IPS-20b (cell line): ENCODE measurements around the gene UNCX.

Experiments used
- H3K27ac ChIP-seq: one replicate; pipeline ENCODE4 v1.5.1; 2013; ENCODE audit warnings: low read length
- H3K27me3 ChIP-seq: 2 replicates; pipeline ENCODE4 v1.6.1; 2013; ENCODE audit warnings: mild to moderate bottlenecking, low read length, inconsistent platforms; ENCODE audit not compliant: insufficient read depth
- H3K36me3 ChIP-seq: 2 replicates; pipeline ENCODE4 v1.6.1; 2013; ENCODE audit warnings: low read depth, mild to moderate bottlenecking, inconsistent platforms, low read length, moderate library complexity; ENCODE audit not compliant: insufficient read depth
- H3K4me1 ChIP-seq: 2 replicates; pipeline ENCODE4 v1.6.1; 2013; ENCODE audit warnings: mild to moderate bottlenecking, control low read depth, inconsistent platforms, low read length, moderate library complexity; ENCODE audit not compliant: insufficient read depth
- H3K4me3 ChIP-seq: 2 replicates; pipeline ENCODE4 v1.5.1; 2013; ENCODE audit warnings: mild to moderate bottlenecking, low read length, inconsistent platforms
- H3K9ac ChIP-seq: 2 replicates; pipeline ENCODE4 v1.6.1; 2013; ENCODE audit warnings: low read depth, mild to moderate bottlenecking, inconsistent platforms, low read length, moderate library complexity
- H3K9me3 ChIP-seq: 2 replicates; pipeline ENCODE4 v1.6.1; 2013; ENCODE audit warnings: mild to moderate bottlenecking, low read depth, low read length, inconsistent platforms; ENCODE audit not compliant: insufficient read depth

UNCX gene

DNA sequence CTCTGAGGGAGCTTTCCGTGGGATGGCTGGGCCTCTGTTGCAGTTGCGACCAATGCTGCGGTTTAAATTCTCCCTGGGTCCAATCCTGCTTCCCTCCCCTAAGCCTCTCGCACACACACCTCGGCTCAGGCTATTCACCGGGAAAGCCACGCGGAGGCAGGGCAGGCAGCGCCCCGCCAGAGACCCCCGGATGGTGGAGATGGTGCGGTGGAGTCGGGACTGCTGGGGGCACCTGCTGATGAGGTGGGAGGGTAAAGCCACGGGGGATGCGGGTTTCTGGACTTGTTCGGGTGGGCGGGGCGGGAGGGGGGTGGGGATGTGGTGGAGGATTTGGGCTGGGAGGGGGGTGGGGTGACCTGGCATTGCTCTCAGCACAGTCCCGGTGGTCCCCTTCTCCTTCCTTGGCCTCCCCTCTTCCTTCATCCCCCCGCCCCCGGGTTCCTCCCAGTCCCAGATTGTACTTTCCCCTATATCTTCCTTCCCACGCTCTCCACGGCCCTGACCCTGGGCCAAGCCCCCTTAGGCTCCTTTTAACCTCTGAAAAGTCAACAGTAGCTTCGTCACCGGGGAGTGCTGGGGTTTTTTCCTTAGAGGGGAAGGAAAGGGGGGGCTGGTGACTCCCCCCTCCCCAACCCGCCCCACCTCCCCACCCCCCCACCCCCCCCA lies 16.4 kb downstream of the UNCX start:
- Histone ChIP-seq H3K9ac (no peak overlapping the region), H3K27ac (no peak overlapping the region), H3K4me3 (no peak overlapping the region), H3K4me1 (no peaks in the 10 kb centered on the region), H3K9me3 (no peaks in the 10 kb centered on the region), H3K36me3 (no peaks in the 10 kb centered on the region), H3K27me3 (peaks cover 90% of the 10 kb centered on the region)

DNA sequence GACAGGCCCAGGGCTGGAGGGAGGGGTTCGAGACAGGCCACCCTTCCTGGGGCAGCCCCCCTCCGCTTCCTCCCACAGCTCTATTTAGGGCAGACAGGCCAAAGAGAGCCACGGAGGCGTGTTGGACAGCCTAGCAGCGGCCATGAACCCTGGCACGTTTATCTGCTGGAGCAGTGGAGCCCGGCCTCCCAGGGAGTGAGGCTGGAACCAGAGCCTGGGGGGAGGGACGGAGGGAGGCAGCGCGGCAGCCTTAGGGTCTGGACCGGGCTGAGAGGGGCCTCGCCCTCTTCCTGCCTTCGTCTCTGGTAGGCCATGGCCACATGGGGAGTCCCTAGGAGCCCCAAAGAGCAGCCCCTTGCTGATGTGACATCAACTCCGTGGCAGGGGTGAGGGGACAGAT lies 17.1 kb downstream of the UNCX start:
- H3K9me3 ChIP-seq, result no peaks in the 10 kb centered on the region
- no peaks in the 10 kb centered on the region for H3K4me1 ChIP-seq
- H3K4me3 ChIP-seq, result no peak overlapping the region
- no peaks in the 10 kb centered on the region for H3K36me3 ChIP-seq
- peaks cover 84% of the 10 kb centered on the region for H3K27me3 ChIP-seq
- H3K27ac ChIP-seq, result no peak overlapping the region
- no peak overlapping the region for H3K9ac ChIP-seq

DNA sequence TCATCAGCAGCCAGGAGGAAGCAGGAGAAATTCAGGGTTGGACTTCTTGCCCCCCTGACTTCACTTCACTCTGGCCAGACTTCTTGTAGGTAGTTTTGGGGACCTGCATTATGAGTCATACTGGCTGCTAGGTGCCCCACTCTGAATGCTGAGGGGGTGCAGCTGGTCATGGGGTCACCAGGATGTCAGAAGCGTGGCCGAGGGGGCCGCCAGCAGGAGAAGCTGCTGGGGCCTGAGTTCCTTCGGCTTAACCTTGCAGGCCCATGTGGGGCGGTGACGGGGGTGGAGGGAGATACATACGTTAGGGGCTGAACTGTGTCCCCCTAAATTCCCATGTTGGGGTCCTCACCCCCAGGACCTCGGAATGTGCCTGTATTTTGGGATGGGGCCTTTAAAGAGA lies 18.2 kb downstream of the UNCX start:
- Histone ChIP-seq H3K36me3 (no peaks in the 10 kb centered on the region), H3K27me3 (peaks cover 81% of the 10 kb centered on the region), H3K9me3 (no peaks in the 10 kb centered on the region), H3K4me3 (no peak overlapping the region), H3K9ac (no peak overlapping the region), H3K4me1 (no peaks in the 10 kb centered on the region), H3K27ac (no peak overlapping the region)

DNA sequence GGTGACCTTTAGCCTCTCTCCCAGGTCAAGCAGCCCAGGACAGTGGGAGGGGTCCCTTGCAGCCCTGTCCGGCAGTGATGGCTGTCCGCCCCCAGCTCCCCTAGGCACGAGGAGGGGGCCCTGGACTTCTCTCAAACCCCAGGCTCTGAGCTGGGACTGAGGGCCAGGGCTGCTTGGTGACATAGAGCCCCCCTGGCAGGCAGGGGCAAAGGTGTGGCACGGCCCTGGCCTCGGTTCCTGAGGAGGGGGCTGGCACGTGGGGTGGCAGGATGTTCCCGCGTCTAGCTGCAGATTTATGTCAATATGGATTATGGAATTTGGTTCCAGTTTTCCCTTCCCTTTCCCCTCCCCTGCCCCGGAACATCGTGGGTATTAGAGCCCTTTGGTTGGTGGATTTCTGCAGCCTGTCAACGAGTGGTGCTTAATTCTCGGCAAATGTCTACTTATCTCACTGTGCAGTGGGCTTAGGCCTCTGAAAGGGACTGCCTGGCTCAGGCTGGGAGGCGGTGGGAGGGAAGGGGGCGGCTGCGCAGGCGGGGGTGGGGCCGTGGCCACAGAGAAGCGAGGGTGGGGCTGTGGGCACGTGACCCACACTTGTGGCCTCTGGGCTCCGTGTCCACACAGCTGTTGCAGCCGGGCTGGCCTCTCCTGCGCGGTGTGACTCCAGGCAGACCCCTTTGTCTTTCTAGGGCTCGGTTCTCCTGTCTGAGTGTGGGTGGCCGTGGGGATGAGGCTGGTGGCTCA lies 19.3 kb downstream of the UNCX start:
- Histone ChIP-seq H3K4me1 (no peaks in the 10 kb centered on the region), H3K9ac (no peak overlapping the region), H3K4me3 (no peak overlapping the region), H3K9me3 (no peaks in the 10 kb centered on the region), H3K36me3 (no peaks in the 10 kb centered on the region), H3K27ac (no peak overlapping the region), H3K27me3 (peaks cover 70% of the 10 kb centered on the region)

DNA sequence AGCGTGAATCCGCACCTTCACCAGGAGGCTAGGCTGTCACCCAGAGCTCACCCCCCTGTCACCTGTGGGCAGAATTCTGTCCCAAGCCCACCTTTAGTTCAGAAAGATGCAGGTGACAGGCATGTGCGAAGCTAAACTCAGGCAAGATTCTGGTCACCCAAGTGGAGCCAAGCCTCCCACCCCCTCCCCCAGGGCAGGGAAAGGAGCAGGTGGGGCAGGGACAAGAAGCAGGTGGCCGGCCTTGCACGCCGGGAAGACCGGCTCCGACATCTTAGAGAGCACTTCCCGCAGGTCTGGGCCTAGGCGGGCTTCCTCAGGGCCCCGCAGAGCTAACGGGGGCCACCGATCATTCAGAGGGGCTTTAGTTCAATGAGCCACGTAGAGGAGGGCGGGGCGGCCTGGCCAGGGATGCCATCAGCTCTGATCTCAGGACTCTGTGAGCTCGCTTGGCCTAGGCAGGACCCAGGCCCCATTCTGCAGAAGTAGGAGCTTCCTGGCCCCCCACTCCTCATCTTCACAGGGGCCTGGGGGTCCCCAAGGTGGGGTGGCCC lies 19.9 kb downstream of the UNCX start:
- Histone ChIP-seq H3K27me3 (peaks cover 64% of the 10 kb centered on the region), H3K4me1 (no peaks in the 10 kb centered on the region), H3K9ac (no peak overlapping the region), H3K4me3 (no peak overlapping the region), H3K9me3 (no peaks in the 10 kb centered on the region), H3K36me3 (no peaks in the 10 kb centered on the region), H3K27ac (no peak overlapping the region)

DNA sequence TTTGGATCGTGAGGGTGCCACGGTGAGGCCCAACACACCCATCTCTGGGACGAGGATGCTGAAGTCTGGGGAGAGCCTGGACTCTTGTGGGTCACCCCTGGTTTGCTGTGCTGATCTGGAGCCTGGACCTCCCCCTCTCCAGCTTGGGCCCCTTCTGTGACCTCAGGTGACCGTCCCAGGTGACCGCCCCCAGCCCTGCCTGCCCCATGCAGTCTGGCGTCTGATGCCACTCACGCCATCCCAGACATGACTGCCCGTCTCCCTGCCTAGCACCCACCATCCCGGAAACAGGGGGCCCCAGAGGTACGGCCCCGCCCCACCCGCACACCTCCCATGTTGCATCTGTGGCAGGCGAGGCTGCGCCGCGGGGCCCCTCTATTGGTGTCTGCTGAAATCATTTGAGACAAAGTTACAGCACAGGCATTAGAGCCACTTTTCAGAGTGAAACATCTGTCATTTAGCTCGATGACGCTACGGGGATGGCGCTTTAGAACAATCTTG lies 21.1 kb downstream of the UNCX start:
- no peak overlapping the region for H3K27ac ChIP-seq
- H3K9ac ChIP-seq, result no peak overlapping the region
- H3K27me3 ChIP-seq, result peaks cover 53% of the 10 kb centered on the region
- H3K4me1 ChIP-seq, result no peaks in the 10 kb centered on the region
- no peak overlapping the region for H3K4me3 ChIP-seq
- H3K9me3 ChIP-seq, result no peaks in the 10 kb centered on the region
- H3K36me3 ChIP-seq, result no peaks in the 10 kb centered on the region

DNA sequence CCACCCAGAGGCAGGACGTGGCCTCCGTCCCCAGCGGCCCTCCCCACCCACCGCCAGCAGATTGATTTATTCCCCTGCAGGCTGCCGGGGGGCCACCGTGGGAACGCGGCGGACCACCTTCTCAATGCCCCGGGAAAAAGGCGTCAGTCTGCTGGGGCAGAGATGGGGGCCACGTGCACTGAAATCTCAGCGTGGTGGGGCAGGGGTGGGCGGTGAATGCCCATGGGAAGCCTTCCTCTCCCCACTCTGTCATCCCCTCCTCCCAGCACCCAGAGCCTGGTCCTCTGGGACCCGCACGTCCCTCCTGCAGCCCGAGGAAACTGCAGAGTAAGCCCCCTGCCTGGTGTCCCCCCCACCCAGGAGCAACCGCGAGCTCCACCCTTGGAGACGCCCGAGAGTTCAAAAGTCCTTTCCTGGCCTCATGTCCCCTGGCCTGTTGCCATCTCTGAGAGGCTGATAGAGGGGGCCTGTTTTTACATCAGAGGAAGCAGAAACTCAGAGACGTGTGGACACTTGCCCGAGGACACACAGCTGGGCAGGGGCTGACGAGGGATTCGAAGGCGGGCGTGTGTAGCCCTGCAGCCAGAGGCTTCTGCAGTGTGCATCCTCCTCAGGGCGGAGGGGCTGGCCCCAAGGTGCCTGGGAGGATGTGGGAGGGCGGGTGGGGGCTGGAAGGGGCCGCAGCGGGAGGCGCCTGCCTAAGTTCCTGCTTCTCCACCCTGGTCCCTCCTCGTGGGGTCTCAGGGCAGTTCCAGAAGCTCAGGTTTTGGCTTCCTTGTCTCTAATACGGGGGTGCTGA lies 21.8 kb downstream of the UNCX start:
- Histone ChIP-seq H3K9me3 (no peaks in the 10 kb centered on the region), H3K9ac (no peak overlapping the region), H3K4me1 (no peaks in the 10 kb centered on the region), H3K27me3 (peaks cover 45% of the 10 kb centered on the region), H3K4me3 (no peak overlapping the region), H3K36me3 (no peaks in the 10 kb centered on the region), H3K27ac (no peak overlapping the region)

DNA sequence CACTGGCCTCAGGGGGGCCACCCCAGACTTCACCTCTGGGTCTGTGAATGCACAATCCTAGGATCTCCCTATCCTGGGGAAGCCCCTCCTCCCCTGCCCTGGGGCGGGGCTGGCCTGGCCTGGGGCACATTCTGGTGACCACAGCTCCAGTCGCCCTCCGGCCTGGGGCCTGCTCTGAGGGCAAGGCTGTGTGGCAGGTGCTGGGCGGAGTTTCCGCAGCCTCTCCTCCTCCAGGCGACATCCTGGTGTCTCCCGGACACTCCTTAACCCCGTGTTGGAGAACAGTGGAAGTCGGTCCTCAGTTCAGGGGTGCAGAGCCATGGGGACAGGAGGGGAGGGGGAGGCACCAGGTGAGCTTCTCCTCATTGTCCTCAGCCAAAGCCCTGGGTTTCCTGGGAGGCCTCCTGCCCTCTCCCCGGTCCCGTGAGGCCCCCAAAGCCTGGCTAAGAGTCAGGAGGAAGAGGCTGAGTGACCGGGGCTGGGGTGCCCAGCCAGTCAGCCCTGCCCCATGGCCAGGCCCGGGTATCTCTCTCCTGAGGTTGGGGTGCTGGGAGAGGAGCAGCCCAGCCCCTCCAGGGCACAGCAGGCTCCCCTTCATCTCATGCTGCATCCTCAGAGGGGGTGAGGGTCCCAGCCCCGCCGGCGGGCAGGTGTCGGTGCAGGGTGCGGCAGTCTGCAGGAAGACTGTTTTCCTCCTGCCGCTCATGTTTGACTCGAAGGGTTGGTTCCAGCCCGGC lies 22.6 kb downstream of the UNCX start:
- Histone ChIP-seq H3K4me3 (no peak overlapping the region), H3K27me3 (peaks cover 37% of the 10 kb centered on the region), H3K4me1 (no peaks in the 10 kb centered on the region), H3K36me3 (no peaks in the 10 kb centered on the region), H3K27ac (no peak overlapping the region), H3K9me3 (no peaks in the 10 kb centered on the region), H3K9ac (no peak overlapping the region)

DNA sequence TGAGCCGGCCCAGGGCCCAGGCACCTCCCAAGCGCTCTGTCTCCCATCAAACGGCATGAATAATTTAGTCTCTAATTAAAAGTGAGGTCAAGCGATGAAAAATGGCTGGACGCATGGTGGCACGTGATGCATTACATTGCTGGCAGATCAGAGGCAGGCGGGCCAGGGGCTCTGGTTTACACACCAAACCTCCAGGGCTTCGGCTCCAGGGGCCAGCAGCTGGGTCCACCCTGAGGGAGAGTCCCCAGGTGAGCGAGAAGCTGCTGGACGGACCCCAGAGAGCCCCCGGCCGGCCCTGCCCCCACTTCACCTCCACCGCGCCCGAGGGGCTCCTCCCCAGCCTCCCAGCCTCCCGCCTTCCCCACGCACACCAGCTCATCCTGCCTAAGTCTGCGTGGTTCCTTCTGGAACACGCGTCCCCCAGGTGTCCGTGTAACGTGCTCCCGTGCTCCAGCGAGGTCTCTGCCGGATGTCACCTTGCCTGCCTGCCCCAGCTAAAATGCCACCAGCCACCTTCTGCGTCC lies 23.2 kb downstream of the UNCX start:
- Histone ChIP-seq H3K4me1 (no peaks in the 10 kb centered on the region), H3K27ac (no peak overlapping the region), H3K27me3 (peaks cover 31% of the 10 kb centered on the region), H3K9ac (no peak overlapping the region), H3K36me3 (no peaks in the 10 kb centered on the region), H3K9me3 (no peaks in the 10 kb centered on the region), H3K4me3 (no peak overlapping the region)

DNA sequence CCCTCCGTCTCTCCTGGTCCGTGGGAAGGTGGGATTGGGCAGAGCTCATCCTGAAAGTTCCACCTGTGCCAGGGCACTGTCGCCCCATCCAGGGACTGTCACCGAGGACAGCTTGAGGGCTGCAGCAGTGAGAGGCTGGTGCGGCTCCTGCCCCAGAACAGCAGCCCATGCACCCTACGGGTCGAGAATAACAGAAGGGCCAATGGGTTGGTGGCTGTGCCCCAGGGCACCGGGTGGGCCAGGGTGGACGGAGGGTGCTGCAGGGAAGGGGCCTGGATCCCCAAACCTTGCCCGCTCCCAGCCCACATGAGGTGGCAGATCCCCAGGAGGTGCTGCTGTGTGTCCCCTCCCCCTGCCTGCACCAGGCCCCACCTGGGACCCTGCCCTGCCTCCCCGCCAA lies 23.9 kb downstream of the UNCX start:
- no peak overlapping the region for H3K4me3 ChIP-seq
- no peak overlapping the region for H3K27ac ChIP-seq
- H3K9ac ChIP-seq, result no peak overlapping the region
- H3K27me3 ChIP-seq, result peaks cover 24% of the 10 kb centered on the region
- no peaks in the 10 kb centered on the region for H3K9me3 ChIP-seq
- no peaks in the 10 kb centered on the region for H3K36me3 ChIP-seq
- no peaks in the 10 kb centered on the region for H3K4me1 ChIP-seq

DNA sequence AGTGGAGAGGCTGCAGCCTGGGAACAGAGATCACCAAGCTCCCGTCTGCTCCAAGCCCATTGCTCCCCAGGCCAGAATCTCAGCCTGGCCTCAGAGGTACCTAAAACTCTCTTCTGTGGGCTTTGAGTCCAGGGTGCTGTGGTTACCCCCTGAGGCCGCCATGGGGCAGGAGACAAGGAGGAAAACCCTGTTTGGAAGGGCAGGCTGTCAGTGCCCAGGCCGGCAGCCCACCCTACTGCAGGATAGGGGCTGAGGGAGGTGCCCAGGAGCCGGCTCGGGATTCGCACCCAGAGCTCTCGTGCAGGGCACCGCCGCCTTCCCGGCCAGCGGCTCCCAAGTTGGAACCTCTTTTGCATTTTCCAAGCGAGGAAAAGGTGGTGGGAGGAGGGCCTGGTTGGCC lies 24.5 kb downstream of the UNCX start:
- Histone ChIP-seq H3K9me3 (no peaks in the 10 kb centered on the region), H3K4me3 (no peak overlapping the region), H3K4me1 (no peaks in the 10 kb centered on the region), H3K36me3 (no peaks in the 10 kb centered on the region), H3K9ac (no peak overlapping the region), H3K27me3 (peaks cover 19% of the 10 kb centered on the region), H3K27ac (no peak overlapping the region)
